GM23338 (cell line): ENCODE measurements around the gene PSMB8.

Experiments
- CREB1 ChIP-seq: fragments of 250-450 bp; sonication (Bioruptor Pico); IDR thresholded peaks from 2 replicates; pipeline ENCODE4 v1.5.0; 2020; ENCODE audit warnings: low read depth, mild to moderate bottlenecking, moderate library complexity
- EZH2 ChIP-seq: fragments of 200-600 bp; sonication (generic); IDR thresholded peaks from one replicate; pipeline ENCODE4 v1.8.0; 2017; ENCODE audit warnings: antibody characterized with exemption, mild to moderate bottlenecking, low read depth; ENCODE audit not compliant: unreplicated experiment
- EZH2phosphoT487 ChIP-seq: fragments of 200-600 bp; sonication (generic); IDR thresholded peaks from one replicate; pipeline ENCODE4 v1.8.1; 2018; ENCODE audit warnings: antibody characterized with exemption; ENCODE audit not compliant: unreplicated experiment
- JUNB ChIP-seq: IDR thresholded peaks from one replicate; pipeline ENCODE4 v1.6.1; 2016; ENCODE audit warnings: antibody characterized with exemption; ENCODE audit not compliant: unreplicated experiment
- POLR2AphosphoS5 ChIP-seq: IDR thresholded peaks from 2 replicates; pipeline ENCODE4 v1.6.1; 2016; ENCODE audit warnings: antibody characterized with exemption, low read depth
- ZNF114 ChIP-seq: fragments of 250-450 bp; sonication (Bioruptor Pico); IDR thresholded peaks from 2 replicates; pipeline ENCODE4 v1.5.0; 2020; ENCODE audit warnings: mild to moderate bottlenecking, moderate library complexity
- ZNF331 ChIP-seq: fragments of 250-450 bp; sonication (Bioruptor Pico); IDR thresholded peaks from 2 replicates; pipeline ENCODE4 v1.5.0; 2020; ENCODE audit warnings: low read depth, mild to moderate bottlenecking, moderate library complexity
- TF ChIP-seq, protein P1 (sequence below), 2 experiments: fragments of 200-600 bp in 1 of 2; sonication (generic) in 1 of 2; conservative IDR thresholded peaks; 2 replicates each; pipeline versions ENCODE4 v1.5.1 to v1.6.1; 2016 to 2017; ENCODE audit warnings: antibody characterized with exemption in 2 of 2, low read depth in 2 of 2, mild to moderate bottlenecking in 2 of 2, moderate library complexity in 1 of 2
- TF ChIP-seq, protein P2 (sequence below): IDR thresholded peaks from one replicate; pipeline ENCODE4 v1.6.1; 2018; ENCODE audit warnings: antibody characterized with exemption; ENCODE audit not compliant: unreplicated experiment

DNA sequence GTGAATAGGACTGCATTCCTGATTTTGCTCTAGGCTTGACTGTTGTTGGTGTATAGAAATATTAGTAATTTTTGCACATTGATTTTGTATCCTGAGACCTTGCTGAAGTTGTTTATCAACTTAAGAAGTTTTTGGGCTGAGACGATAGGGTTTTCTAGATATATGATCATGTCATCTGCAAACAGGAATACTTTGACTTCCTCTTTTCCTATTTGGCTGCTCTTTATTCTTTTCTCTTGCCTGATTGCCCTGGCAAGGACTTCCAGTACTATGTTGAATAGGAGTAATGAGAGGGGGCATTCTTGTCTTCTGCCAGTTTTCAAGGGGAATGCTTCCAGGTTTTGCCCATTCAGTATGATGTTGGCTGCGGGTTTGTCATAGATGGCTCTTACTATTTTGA lies 40.4 kb downstream of the PSMB8 start:
- TF ChIP-seq, protein P1, sequence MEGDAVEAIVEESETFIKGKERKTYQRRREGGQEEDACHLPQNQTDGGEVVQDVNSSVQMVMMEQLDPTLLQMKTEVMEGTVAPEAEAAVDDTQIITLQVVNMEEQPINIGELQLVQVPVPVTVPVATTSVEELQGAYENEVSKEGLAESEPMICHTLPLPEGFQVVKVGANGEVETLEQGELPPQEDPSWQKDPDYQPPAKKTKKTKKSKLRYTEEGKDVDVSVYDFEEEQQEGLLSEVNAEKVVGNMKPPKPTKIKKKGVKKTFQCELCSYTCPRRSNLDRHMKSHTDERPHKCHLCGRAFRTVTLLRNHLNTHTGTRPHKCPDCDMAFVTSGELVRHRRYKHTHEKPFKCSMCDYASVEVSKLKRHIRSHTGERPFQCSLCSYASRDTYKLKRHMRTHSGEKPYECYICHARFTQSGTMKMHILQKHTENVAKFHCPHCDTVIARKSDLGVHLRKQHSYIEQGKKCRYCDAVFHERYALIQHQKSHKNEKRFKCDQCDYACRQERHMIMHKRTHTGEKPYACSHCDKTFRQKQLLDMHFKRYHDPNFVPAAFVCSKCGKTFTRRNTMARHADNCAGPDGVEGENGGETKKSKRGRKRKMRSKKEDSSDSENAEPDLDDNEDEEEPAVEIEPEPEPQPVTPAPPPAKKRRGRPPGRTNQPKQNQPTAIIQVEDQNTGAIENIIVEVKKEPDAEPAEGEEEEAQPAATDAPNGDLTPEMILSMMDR (conservative IDR thresholded peaks at IDR 0.05; ENCODE audit: low read depth in 2 of 2): no peak
- TF ChIP-seq POLR2AphosphoS5 (no peak), JUNB (no peak), EZH2 (no peak), CREB1 (CRISPR knock-in tag) (no peak), EZH2phosphoT487 (no peak), ZNF331 (no peak), ZNF114 (no peak)
- TF ChIP-seq, protein P2, sequence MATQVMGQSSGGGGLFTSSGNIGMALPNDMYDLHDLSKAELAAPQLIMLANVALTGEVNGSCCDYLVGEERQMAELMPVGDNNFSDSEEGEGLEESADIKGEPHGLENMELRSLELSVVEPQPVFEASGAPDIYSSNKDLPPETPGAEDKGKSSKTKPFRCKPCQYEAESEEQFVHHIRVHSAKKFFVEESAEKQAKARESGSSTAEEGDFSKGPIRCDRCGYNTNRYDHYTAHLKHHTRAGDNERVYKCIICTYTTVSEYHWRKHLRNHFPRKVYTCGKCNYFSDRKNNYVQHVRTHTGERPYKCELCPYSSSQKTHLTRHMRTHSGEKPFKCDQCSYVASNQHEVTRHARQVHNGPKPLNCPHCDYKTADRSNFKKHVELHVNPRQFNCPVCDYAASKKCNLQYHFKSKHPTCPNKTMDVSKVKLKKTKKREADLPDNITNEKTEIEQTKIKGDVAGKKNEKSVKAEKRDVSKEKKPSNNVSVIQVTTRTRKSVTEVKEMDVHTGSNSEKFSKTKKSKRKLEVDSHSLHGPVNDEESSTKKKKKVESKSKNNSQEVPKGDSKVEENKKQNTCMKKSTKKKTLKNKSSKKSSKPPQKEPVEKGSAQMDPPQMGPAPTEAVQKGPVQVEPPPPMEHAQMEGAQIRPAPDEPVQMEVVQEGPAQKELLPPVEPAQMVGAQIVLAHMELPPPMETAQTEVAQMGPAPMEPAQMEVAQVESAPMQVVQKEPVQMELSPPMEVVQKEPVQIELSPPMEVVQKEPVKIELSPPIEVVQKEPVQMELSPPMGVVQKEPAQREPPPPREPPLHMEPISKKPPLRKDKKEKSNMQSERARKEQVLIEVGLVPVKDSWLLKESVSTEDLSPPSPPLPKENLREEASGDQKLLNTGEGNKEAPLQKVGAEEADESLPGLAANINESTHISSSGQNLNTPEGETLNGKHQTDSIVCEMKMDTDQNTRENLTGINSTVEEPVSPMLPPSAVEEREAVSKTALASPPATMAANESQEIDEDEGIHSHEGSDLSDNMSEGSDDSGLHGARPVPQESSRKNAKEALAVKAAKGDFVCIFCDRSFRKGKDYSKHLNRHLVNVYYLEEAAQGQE: no peak
